HepG2 (cell line): Measurements from ENCODE around the gene PKMYT1. TPM values are rescaled to one million over a fixed set of nuclear protein-coding genes. Genes with fewer than 3 reads are reported as not detected.
A peak's percentile ranks its signal among the peaks of the same experiment; 100 is the strongest.

Experiments
- AFF4 ChIP-seq: sonication (generic); formaldehyde crosslinking; IDR thresholded peaks from 2 replicates; pipeline ENCODE4 v1.4.0; 2020; ENCODE audit warnings: missing genetic modification reagents
- ATRX ChIP-seq: sonication (generic); formaldehyde crosslinking; IDR thresholded peaks from 2 replicates; pipeline ENCODE4 v1.4.0; 2020; ENCODE audit warnings: missing genetic modification reagents, borderline replicate concordance
- KDM4B ChIP-seq: sonication (generic); formaldehyde crosslinking; IDR thresholded peaks from 2 replicates; pipeline ENCODE4 v1.4.0; 2020; ENCODE audit warnings: missing genetic modification reagents
- RXRA ChIP-seq: sonication (generic); formaldehyde crosslinking; IDR thresholded peaks from 2 replicates; pipeline ENCODE4 v1.5.1; 2020; ENCODE audit warnings: missing genetic modification reagents
- TEAD2 ChIP-seq: sonication (generic); formaldehyde crosslinking; IDR thresholded peaks from 2 replicates; pipeline ENCODE4 v1.9.0; 2021; ENCODE audit warnings: missing genetic modification reagents
- THAP8 ChIP-seq: sonication (generic); formaldehyde crosslinking; IDR thresholded peaks from 2 replicates; pipeline ENCODE4 v1.5.1; 2020; ENCODE audit warnings: missing genetic modification reagents, mild to moderate bottlenecking, borderline replicate concordance
- TMF1 ChIP-seq: sonication (generic); formaldehyde crosslinking; IDR thresholded peaks from 2 replicates; pipeline ENCODE4 v1.8.1; 2022; ENCODE audit warnings: low read depth, missing genetic modification reagents
- TOPORS ChIP-seq: sonication (generic); formaldehyde crosslinking; IDR thresholded peaks from 2 replicates; pipeline ENCODE4 v1.8.0; 2023; ENCODE audit warnings: mild to moderate bottlenecking, missing genetic modification reagents
- ZKSCAN5 ChIP-seq: sonication (generic); formaldehyde crosslinking; IDR thresholded peaks from 2 replicates; pipeline ENCODE4 v1.5.1; 2020; ENCODE audit warnings: mild to moderate bottlenecking, missing genetic modification reagents
- ZNF143 ChIP-seq: sonication (generic); formaldehyde crosslinking; IDR thresholded peaks from 2 replicates; pipeline ENCODE4 v1.4.0; 2020; ENCODE audit warnings: missing genetic modification reagents
- ZNF160 ChIP-seq: sonication (generic); formaldehyde crosslinking; IDR thresholded peaks from 2 replicates; pipeline ENCODE4 v1.8.0; 2022; ENCODE audit warnings: mild to moderate bottlenecking, inconsistent platforms, missing genetic modification reagents
- ZNF17 ChIP-seq: sonication (generic); formaldehyde crosslinking; IDR thresholded peaks from 2 replicates; pipeline ENCODE4 v1.5.0; 2020; ENCODE audit warnings: mild to moderate bottlenecking, missing genetic modification reagents
- ZNF230 ChIP-seq: sonication (generic); formaldehyde crosslinking; IDR thresholded peaks from 2 replicates; pipeline ENCODE4 v1.4.0; 2020; ENCODE audit warnings: mild to moderate bottlenecking, missing genetic modification reagents
- ZNF253 ChIP-seq: sonication (generic); formaldehyde crosslinking; IDR thresholded peaks from 2 replicates; pipeline ENCODE4 v1.8.0; 2022; ENCODE audit warnings: mild to moderate bottlenecking, missing genetic modification reagents, borderline replicate concordance
- ZNF367 ChIP-seq: sonication (generic); formaldehyde crosslinking; IDR thresholded peaks from 2 replicates; pipeline ENCODE4 v1.4.0; 2020; ENCODE audit warnings: missing genetic modification reagents, borderline replicate concordance
- ZNF598 ChIP-seq: sonication (generic); formaldehyde crosslinking; IDR thresholded peaks from 2 replicates; pipeline ENCODE4 v1.5.1; 2020; ENCODE audit warnings: mild to moderate bottlenecking, missing genetic modification reagents, borderline replicate concordance
- ZNF605 ChIP-seq: sonication (generic); formaldehyde crosslinking; IDR thresholded peaks from 2 replicates; pipeline ENCODE4 v1.8.0; 2022; ENCODE audit warnings: mild to moderate bottlenecking, missing genetic modification reagents
- ZNF615 ChIP-seq: sonication (generic); formaldehyde crosslinking; IDR thresholded peaks from 2 replicates; pipeline ENCODE4 v1.5.0; 2020; ENCODE audit warnings: mild to moderate bottlenecking, missing genetic modification reagents, borderline replicate concordance
- ZNF7 ChIP-seq: IDR thresholded peaks from 2 replicates; pipeline ENCODE4 v1.6.1; 2016; ENCODE audit warnings: missing biosample characterization, missing genetic modification reagents
- ZSCAN21 ChIP-seq: sonication (generic); formaldehyde crosslinking; IDR thresholded peaks from 2 replicates; pipeline ENCODE4 v1.8.0; 2022; ENCODE audit warnings: mild to moderate bottlenecking, missing genetic modification reagents, moderate library complexity, borderline replicate concordance
- ZZZ3 ChIP-seq: sonication (generic); formaldehyde crosslinking; IDR thresholded peaks from 2 replicates; pipeline ENCODE4 v1.4.0; 2020; ENCODE audit warnings: missing genetic modification reagents, mild to moderate bottlenecking, borderline replicate concordance
- polyA plus RNA-seq, 8 experiments: library from polyadenylated mRNA; depleted of rRNA in 3 of 8; stranded (reverse) in 7 of 8; unstranded in 1 of 8; fragments of >200 nt; fragmentation: Illumina TruSeq in 4 of 8; extraction: Trizol in 4 of 8; gene quantifications; 2 replicates each; pipeline versions ENCODE4 v1.2.1 to v1.2.3, GENCODE V29; 2011 to 2016; ENCODE audit warnings: low read depth in 4 of 8, missing spikeins in 1 of 8, mixed read lengths in 1 of 8; ENCODE audit not compliant: insufficient read depth in 1 of 8
- total RNA-seq, 5 experiments: library from RNA; depleted of rRNA; stranded (reverse); fragments of >200 nt; fragmentation: Illumina TruSeq; extraction: Trizol; gene quantifications; 2 replicates each; pipeline ENCODE4 v1.2.3, GENCODE V29; 2016; ENCODE audit warnings: low read depth in 1 of 5
- TF ChIP-seq, protein P1 (sequence below): sonication (generic); formaldehyde crosslinking; IDR thresholded peaks from 2 replicates; pipeline ENCODE4 v1.8.1; 2023; ENCODE audit warnings: missing genetic modification reagents, inconsistent platforms, borderline replicate concordance

Gene PKMYT1
- total and polyA plus RNA-seq, 2 of the 13 experiments (the other 11 are each of a cell fraction or from before 2014, with no cell fraction given), result 7.0 to 27.8 TPM

GRCh38 chr16:2968738-2969544, 11.3 kb downstream of the PKMYT1 start, which contains the start of gene PAQR4 (continued):
- TF ChIP-seq ZNF253 (CRISPR knock-in tag), result peak; percentile 83; the same call in 1 of the 2 replicates
- TF ChIP-seq TMF1 (CRISPR knock-in tag), result peak; percentile 91
- peak; percentile 98 for TF ChIP-seq ZSCAN21 (CRISPR knock-in tag)
- peak; percentile 95 for TF ChIP-seq ZNF230
- TF ChIP-seq ZNF598 (CRISPR knock-in tag), result peak; percentile 61; the same call in 1 of the 2 replicates
- TF ChIP-seq KDM4B (CRISPR knock-in tag), result peak; percentile 95
- TF ChIP-seq, protein P1, sequence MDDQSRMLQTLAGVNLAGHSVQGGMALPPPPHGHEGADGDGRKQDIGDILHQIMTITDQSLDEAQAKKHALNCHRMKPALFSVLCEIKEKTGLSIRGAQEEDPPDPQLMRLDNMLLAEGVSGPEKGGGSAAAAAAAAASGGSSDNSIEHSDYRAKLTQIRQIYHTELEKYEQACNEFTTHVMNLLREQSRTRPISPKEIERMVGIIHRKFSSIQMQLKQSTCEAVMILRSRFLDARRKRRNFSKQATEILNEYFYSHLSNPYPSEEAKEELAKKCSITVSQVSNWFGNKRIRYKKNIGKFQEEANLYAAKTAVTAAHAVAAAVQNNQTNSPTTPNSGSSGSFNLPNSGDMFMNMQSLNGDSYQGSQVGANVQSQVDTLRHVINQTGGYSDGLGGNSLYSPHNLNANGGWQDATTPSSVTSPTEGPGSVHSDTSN (CRISPR knock-in tag), result 0 out of 2 replicates have a peak, but pooled peaks have one; percentile 84
- TF ChIP-seq ZNF143 (CRISPR knock-in tag), result peak; percentile 47; the same call in 1 of the 2 replicates
- TF ChIP-seq RXRA (CRISPR knock-in tag), result peak; percentile 85
- TF ChIP-seq ZNF615 (CRISPR knock-in tag), result peak; percentile 78; the same call in 1 of the 2 replicates
- TF ChIP-seq ZNF17 (CRISPR knock-in tag), result no peak
- peak; percentile 75; the same call in 1 of the 2 replicates for TF ChIP-seq TEAD2 (CRISPR knock-in tag)
- TF ChIP-seq ZNF7, result peak; percentile 36; the same call in 1 of the 2 replicates
- peak; percentile 94 for TF ChIP-seq AFF4
- peak; percentile 79; the same call in 1 of the 2 replicates for TF ChIP-seq ATRX (CRISPR knock-in tag)
- TF ChIP-seq TOPORS, result peak; percentile 95
- TF ChIP-seq ZZZ3, result peak; percentile 94
- TF ChIP-seq ZNF160, result peak; percentile 94
- peak; percentile 98 for TF ChIP-seq ZNF605 (CRISPR knock-in tag)
- TF ChIP-seq THAP8 (CRISPR knock-in tag), result 0 out of 2 replicates have a peak, but pooled peaks have one; percentile 86
- peak; percentile 95 for TF ChIP-seq ZNF367 (CRISPR knock-in tag)
- 0 out of 2 replicates have a peak, but pooled peaks have one; percentile 12 for TF ChIP-seq ZKSCAN5 (CRISPR knock-in tag)
